ENCODE measurements around the gene DCST2.

DCST2 gene

DNA sequence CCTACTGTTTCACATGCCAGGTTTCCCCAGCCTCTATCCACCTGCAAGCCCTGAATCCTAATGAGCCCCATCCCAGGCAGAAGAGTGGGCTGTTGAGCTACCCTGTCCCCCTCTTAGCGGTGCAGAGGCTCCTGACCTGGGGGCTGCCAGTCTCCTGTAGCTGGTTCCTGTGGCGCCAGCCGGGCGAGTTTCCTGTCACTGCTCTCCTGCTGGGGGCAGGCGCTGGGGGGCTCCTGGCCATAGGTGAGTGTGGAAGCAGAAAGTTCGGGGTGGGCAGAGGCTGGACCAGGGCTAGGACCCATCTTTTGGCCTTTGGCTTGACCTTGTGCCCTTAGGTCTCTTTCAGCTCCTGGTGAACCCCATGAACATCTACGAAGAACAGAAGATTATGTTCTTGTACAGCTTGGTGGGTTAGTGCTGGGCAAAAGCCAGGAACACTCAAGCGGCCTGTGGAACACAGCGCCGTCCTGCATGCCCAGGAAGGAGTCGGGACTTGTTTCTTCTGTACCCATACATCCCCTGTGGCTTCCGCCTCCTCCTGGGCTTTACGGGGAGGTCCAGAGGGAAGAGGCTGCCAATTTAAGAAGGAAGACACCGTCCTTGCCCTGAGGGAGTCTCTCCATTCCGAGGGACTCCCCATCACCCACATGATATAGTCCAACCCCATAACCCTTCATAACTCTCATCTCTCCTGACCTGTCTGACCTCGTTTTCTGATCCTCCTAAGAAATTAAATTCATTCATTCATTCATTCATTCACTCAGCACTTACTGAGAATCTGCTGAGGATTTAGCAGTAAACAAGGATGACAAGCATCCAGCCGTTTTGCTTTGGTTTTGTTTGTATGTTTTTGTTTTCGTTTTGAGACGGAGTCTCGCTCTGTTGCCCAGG is 982 bp upstream of the DCST2 start:
- Histone ChIP-seq H3K4me1 (ENCODE audit: insufficient read depth, low read length) (no peaks in the 10 kb centered on the region), H3K9ac (ENCODE audit: low read depth, low read length) (no peak overlapping the region), H3K9me3 (ENCODE audit: control insufficient read depth, insufficient read depth, low read length) (no peaks in the 10 kb centered on the region), H3K36me3 (ENCODE audit: insufficient read depth, low read length) (no peaks in the 10 kb centered on the region)

DNA sequence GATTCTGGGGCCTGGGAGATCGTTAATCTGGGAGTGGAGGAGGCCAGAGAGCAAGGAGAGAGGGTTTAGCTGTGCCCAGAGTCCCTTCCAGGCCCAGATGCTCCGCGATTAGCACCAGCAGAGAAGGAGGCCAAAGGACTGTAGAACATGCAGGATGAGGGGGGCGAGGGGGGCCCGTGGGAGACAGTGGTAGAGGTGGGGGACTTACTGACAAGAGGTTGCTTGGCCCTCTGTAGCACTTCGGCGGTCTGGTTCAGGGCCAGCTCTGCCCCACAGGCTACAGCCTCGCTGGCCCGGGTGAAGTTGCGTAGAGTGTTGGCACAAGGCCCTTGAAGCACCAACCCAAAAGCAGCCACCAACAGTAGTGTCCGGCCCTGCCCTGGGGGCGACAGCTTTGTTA is 695 bp downstream of the DCST2 start:
- no peaks in the 10 kb centered on the region for H3K9me3 ChIP-seq (ENCODE audit: control insufficient read depth, insufficient read depth, low read length)
- H3K9ac ChIP-seq (ENCODE audit: low read depth, low read length), result no peak overlapping the region
- no peaks in the 10 kb centered on the region for H3K4me1 ChIP-seq (ENCODE audit: insufficient read depth, low read length)
- no peaks in the 10 kb centered on the region for H3K36me3 ChIP-seq (ENCODE audit: insufficient read depth, low read length)

GRCh38 chr1:155030899-155031298 is 2.7 kb downstream of the DCST2 start:
- H3K9me3 ChIP-seq (ENCODE audit: control insufficient read depth, insufficient read depth, low read length), result no peaks in the 10 kb centered on the region
- H3K4me1 ChIP-seq (ENCODE audit: insufficient read depth, low read length), result peaks cover 9% of the 10 kb centered on the region; the same call in 1 of the 2 replicates
- H3K36me3 ChIP-seq (ENCODE audit: insufficient read depth, low read length), result no peaks in the 10 kb centered on the region
- H3K9ac ChIP-seq (ENCODE audit: low read depth, low read length), result no peak overlapping the region

- Histone ChIP-seq H3K9me3 (ENCODE audit: control insufficient read depth, insufficient read depth, low read length) (no peaks in the 10 kb centered on the region), H3K36me3 (ENCODE audit: insufficient read depth, low read length) (no peaks in the 10 kb centered on the region), H3K9ac (ENCODE audit: low read depth, low read length) (no peak overlapping the region), H3K4me1 (ENCODE audit: insufficient read depth, low read length) (peaks cover 10% of the 10 kb centered on the region; the same call in 1 of the 2 replicates)
Measured at GRCh38 chr1:155030243-155030795, 3.3 kb downstream of the DCST2 start.

DNA sequence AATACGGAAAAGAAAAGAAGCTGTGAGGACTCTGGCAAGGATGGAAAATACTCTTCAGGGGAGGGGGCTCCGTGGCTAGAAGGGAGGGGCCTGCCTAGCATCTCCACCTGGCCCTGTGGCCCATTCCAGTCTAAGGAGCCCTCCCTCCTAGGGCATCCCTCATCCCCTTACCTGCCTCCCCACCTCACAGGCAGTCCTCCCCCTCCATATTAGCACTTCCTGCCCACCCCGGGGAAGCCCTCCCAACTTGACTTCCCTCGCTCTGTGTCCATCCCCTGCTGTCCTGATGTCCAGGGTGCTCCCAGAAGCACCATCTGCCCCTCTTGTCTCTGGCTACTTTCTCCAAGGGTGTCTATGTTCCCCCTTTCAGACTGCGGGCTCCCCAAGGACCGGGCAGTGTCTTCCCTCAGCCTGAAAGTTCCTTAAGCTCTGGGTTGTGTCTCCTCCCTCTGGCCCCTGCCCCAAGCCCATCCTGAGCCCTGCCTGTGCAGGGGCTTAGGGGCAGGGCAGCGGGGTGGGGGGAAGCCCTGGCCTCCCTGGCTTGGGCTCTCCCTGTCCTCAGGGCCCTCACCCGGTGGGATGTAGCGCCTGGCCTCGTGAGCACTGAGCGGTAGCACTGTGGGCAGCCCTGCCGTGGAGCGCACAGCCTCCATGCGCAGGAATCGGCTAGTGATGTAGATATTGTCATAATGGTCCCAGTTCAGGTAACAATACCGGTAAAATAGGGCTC is 3.9 kb downstream of the DCST2 start:
- Histone ChIP-seq H3K4me1 (ENCODE audit: insufficient read depth, low read length) (peaks cover 10% of the 10 kb centered on the region; the same call in 1 of the 2 replicates), H3K9ac (ENCODE audit: low read depth, low read length) (no peak overlapping the region), H3K36me3 (ENCODE audit: insufficient read depth, low read length) (no peaks in the 10 kb centered on the region), H3K9me3 (ENCODE audit: control insufficient read depth, insufficient read depth, low read length) (no peaks in the 10 kb centered on the region)

GRCh38 chr1:155026588-155026987 is 7.0 kb downstream of the DCST2 start:
- peaks cover 10% of the 10 kb centered on the region; the same call in 1 of the 2 replicates for H3K4me1 ChIP-seq (ENCODE audit: insufficient read depth, low read length)
- H3K36me3 ChIP-seq (ENCODE audit: insufficient read depth, low read length), result no peaks in the 10 kb centered on the region
- no peaks in the 10 kb centered on the region for H3K9me3 ChIP-seq (ENCODE audit: control insufficient read depth, insufficient read depth, low read length)
- no peak overlapping the region for H3K9ac ChIP-seq (ENCODE audit: low read depth, low read length)

- no peaks in the 10 kb centered on the region for H3K9me3 ChIP-seq (ENCODE audit: control insufficient read depth, insufficient read depth, low read length)
- peaks cover 10% of the 10 kb centered on the region; the same call in 1 of the 2 replicates for H3K4me1 ChIP-seq (ENCODE audit: insufficient read depth, low read length)
- H3K36me3 ChIP-seq (ENCODE audit: insufficient read depth, low read length), result no peaks in the 10 kb centered on the region
- no peak overlapping the region for H3K9ac ChIP-seq (ENCODE audit: low read depth, low read length)
Measured at GRCh38 chr1:155026154-155026553, 7.4 kb downstream of the DCST2 start.

GRCh38 chr1:155024315-155024714 is 9.3 kb downstream of the DCST2 start:
- Histone ChIP-seq H3K9me3 (ENCODE audit: control insufficient read depth, insufficient read depth, low read length) (no peaks in the 10 kb centered on the region), H3K9ac (ENCODE audit: low read depth, low read length) (no peak overlapping the region), H3K36me3 (ENCODE audit: insufficient read depth, low read length) (no peaks in the 10 kb centered on the region), H3K4me1 (ENCODE audit: insufficient read depth, low read length) (peaks cover 10% of the 10 kb centered on the region; the same call in 1 of the 2 replicates)

- H3K9me3 ChIP-seq (ENCODE audit: control insufficient read depth, insufficient read depth, low read length), result no peaks in the 10 kb centered on the region
- H3K4me1 ChIP-seq (ENCODE audit: insufficient read depth, low read length), result peaks cover 12% of the 10 kb centered on the region; the same call in 1 of the 2 replicates
- H3K36me3 ChIP-seq (ENCODE audit: insufficient read depth, low read length), result no peaks in the 10 kb centered on the region
- no peak overlapping the region for H3K9ac ChIP-seq (ENCODE audit: low read depth, low read length)
Measured at GRCh38 chr1:155023627-155024026, 10.0 kb downstream of the DCST2 start.

GRCh38 chr1:155022927-155023236 is 10.7 kb downstream of the DCST2 start:
- H3K9me3 ChIP-seq (ENCODE audit: control insufficient read depth, insufficient read depth, low read length), result no peaks in the 10 kb centered on the region
- no peaks in the 10 kb centered on the region for H3K36me3 ChIP-seq (ENCODE audit: insufficient read depth, low read length)
- no peak overlapping the region for H3K9ac ChIP-seq (ENCODE audit: low read depth, low read length)
- peaks cover 15% of the 10 kb centered on the region; the same call in 1 of the 2 replicates for H3K4me1 ChIP-seq (ENCODE audit: insufficient read depth, low read length)

- H3K36me3 ChIP-seq (ENCODE audit: insufficient read depth, low read length), result no peaks in the 10 kb centered on the region
- H3K9ac ChIP-seq (ENCODE audit: low read depth, low read length), result no peak overlapping the region
- peaks cover 18% of the 10 kb centered on the region; the same call in 1 of the 2 replicates for H3K4me1 ChIP-seq (ENCODE audit: insufficient read depth, low read length)
- no peaks in the 10 kb centered on the region for H3K9me3 ChIP-seq (ENCODE audit: control insufficient read depth, insufficient read depth, low read length)
Measured at GRCh38 chr1:155022136-155022926, 11.2 kb downstream of the DCST2 start.

DNA sequence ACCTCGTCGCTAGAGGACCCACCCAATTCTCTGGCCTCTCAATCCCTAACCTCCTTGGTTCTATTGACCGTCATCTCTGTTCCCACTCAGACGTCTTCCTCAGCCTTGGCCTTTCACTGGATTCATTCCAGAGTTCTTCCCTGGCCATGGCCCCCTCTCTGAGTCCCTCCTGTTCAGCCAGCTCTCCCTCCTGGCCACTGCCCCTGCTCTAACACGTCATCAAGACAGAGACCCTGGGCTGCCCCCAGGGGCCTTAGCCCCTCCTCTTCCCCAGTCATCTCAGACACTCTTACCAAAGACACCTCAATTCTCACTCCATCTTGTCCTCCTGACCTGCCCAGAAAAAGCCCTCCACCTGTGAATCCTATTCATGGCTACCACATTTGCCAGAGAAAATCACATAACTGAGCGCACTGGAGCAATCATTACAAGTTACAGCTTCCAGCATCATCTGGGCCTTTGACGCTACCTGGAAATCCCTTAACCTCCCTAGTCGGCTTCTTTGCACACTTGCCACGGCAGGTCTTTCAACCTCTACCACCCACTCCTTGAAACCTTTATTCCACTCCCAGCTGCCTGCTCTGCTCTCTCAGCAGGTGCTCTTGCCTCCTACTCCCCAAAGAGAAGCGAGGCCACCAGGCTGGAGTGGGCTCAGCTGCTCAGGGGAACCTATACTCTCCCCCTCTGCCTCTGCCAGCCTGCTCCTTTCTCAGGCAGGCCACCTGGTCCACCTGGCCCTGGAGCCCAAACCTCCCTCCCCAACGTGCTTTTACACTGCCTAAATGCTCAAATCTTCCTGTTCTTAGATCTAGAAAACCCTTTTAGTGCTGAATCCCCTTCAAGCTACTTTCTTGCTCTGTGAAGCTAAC is 14.0 kb downstream of the DCST2 start:
- no peaks in the 10 kb centered on the region for H3K9me3 ChIP-seq (ENCODE audit: control insufficient read depth, insufficient read depth, low read length)
- H3K4me1 ChIP-seq (ENCODE audit: insufficient read depth, low read length), result peaks cover 12% of the 10 kb centered on the region; the same call in 1 of the 2 replicates
- H3K36me3 ChIP-seq (ENCODE audit: insufficient read depth, low read length), result peaks cover 2% of the 10 kb centered on the region; the same call in 1 of the 2 replicates
- no peak overlapping the region for H3K9ac ChIP-seq (ENCODE audit: low read depth, low read length)

DNA sequence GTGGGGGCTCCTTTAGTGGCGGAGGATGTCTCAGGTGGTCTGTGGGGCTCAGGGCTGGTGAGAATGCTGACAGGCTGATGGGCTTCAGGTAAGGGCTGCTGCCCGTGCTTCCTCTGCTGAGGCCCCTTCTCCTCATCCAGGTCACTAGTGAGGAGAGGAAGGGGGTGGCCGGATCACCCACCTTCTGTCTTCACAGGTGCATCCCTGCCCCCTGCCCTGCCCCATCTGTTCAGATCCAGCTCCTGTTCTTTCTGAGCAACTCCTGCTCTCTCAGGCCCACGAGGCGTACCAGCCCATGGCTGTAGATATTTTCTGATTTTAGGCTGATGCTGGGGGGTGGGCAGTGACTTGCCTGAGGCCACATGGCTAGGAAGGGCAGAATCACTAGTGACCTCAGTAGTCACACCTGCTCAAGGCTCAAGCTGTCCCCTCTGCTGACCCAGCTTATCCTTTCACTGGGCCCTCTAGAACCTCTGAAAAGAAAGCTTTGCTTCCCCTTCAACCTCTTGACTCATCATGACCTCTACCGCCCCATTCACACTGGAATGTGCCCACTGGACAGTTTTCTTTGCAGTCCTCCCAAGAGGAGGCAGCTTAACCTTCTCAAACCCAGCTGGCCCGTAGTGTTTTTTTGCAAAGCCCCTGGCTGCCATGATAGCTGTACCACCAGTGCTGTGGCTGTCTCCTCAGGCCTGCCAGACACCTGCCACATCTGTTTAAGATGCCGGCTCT is 14.8 kb downstream of the DCST2 start:
- Histone ChIP-seq H3K36me3 (ENCODE audit: insufficient read depth, low read length) (peaks cover 2% of the 10 kb centered on the region; the same call in 1 of the 2 replicates), H3K9ac (ENCODE audit: low read depth, low read length) (no peak overlapping the region), H3K4me1 (ENCODE audit: insufficient read depth, low read length) (peaks cover 16% of the 10 kb centered on the region; the same call in 1 of the 2 replicates), H3K9me3 (ENCODE audit: control insufficient read depth, insufficient read depth, low read length) (no peaks in the 10 kb centered on the region)

Measured in ES-I3 (cell line).